Measurements from ENCODE around the gene ZNF561. TPM values are rescaled to one million over a fixed set of nuclear protein-coding genes. Genes with fewer than 3 reads are reported as not detected.
"Not testable (repeated sequence)": the region's sequence is repeated elsewhere in the genome, so short reads cannot be mapped to it uniquely, and the experiment has no call there.

The ZNF561 gene
- total RNA-seq, 1 donor = 32.1 TPM

DNA sequence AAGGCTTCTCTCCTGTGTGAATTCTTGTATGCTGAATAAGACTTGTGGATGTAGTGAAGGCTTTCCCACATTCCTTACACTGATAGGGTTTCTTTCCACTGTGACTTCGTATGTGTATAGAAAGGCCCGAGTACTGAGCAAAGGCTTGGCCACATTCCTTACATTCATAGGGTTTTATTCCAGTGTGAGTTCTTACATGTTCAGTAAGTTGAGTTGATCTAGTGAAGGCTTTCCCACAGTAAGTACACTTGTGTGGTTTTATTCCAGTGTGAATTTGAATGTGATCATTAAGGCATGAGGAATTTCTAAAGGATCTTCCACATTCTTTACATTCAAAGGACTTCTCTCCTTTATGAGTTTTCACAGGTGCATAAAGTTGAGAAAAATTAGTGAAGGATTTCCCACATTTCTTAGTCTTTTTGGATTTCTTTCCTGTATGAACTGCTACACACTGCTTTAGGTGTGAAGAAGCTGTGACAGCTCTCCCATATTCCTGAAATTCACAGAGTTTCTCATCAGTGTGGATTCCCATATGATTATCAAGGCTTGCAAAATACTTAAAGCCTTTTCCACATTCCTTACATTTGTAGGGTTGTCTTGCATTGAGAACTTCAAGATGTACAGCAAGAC lies 10.4 kb downstream of the ZNF561 start:
- no peak overlapping the region for H3K4me3 ChIP-seq (ENCODE audit: low read length)
- H3K4me1 ChIP-seq (ENCODE audit: insufficient read depth, low read length) = no peaks in the 10 kb centered on the region
- peaks cover 50% of the 10 kb centered on the region for H3K9me3 ChIP-seq (ENCODE audit: low read depth, low read length)
- H3K27me3 ChIP-seq (ENCODE audit: insufficient read depth, low read length) = no peaks in the 10 kb centered on the region

DNA sequence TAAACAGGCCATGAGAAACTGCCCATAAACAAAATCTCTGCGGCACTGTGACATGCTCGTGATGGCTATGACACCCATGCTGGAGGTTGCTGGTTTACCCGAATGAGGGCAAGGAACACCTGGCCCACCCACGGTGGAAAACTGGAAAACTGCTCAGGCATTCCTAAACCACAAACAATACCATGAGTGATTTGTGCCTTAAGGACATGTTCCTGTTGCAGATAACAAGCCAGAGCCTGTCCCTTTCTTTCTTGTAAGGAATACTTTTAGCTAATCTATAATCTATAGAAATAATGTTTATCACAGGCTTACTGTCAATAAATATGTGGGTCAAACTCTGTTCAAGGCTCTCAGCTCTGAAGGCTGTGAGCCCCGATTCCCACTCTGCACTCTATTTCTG lies 12.1 kb downstream of the ZNF561 start:
- H3K27me3 ChIP-seq (ENCODE audit: insufficient read depth, low read length) = no peaks in the 10 kb centered on the region
- no peak overlapping the region for H3K4me3 ChIP-seq (ENCODE audit: low read length)
- H3K9me3 ChIP-seq (ENCODE audit: low read depth, low read length) = peaks cover 50% of the 10 kb centered on the region
- H3K4me1 ChIP-seq (ENCODE audit: insufficient read depth, low read length) = no peaks in the 10 kb centered on the region

DNA sequence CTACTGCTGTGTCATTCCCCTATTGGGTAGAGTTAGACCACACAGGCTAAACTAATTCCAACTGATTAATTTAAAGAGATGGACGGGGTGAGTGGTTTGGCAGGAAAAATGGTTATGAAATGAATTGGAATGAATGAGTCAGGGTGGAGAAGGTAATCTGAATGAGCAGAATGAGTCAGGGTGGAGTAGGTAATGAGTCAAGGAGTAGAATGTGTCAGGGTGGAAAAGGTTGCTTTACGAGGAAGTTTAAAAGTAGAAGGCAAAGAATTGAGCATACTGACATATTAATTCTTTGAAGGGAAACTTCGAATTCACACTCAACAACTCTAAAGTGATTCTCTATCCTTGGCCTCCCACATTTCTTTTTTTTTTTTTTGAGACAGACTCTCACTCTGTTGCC lies 24.0 kb downstream of the ZNF561 start:
- Histone ChIP-seq H3K9me3 (ENCODE audit: low read depth, low read length) (no peaks in the 10 kb centered on the region), H3K4me3 (ENCODE audit: low read length) (no peak overlapping the region), H3K4me1 (ENCODE audit: insufficient read depth, low read length) (no peaks in the 10 kb centered on the region), H3K27me3 (ENCODE audit: insufficient read depth, low read length) (no peaks in the 10 kb centered on the region)

DNA sequence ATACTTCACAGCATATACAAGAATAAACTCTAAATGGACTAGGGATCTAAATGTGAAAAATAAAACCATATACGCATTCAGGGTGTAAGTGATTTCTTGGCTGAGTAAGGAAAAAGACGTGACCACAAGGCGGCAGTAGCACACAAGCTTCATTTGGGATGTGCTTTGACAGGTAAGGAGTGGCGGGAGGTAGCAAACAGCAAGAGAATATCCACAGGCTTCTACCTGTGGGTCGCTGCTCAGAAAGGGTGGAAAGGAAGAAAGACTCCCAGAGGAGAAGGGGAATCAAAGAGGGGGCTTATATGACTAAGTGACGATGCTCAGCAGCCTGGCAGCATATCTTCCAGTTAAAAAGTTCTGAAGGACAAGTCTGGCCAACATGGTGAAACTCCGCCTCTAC lies 34.3 kb downstream of the ZNF561 start:
- Histone ChIP-seq H3K27me3 (ENCODE audit: insufficient read depth, low read length) (no peaks in the 10 kb centered on the region), H3K9me3 (ENCODE audit: low read depth, low read length) (no peaks in the 10 kb centered on the region), H3K4me1 (ENCODE audit: insufficient read depth, low read length) (peaks cover 19% of the 10 kb centered on the region), H3K4me3 (ENCODE audit: low read length) (no peak overlapping the region)

- Histone ChIP-seq H3K9me3 (ENCODE audit: low read depth, low read length) (no peaks in the 10 kb centered on the region), H3K4me1 (ENCODE audit: insufficient read depth, low read length) (peaks cover 19% of the 10 kb centered on the region), H3K4me3 (ENCODE audit: low read length) (peak within 1 kb of the TSS; percentile 95), H3K27me3 (ENCODE audit: insufficient read depth, low read length) (no peaks in the 10 kb centered on the region)
Measured at GRCh38 chr19:9584073-9584833, 36.8 kb downstream of the ZNF561 start, which contains the start of gene ZNF121. Gene ZNF121 (minus strand): TSS chr19:9584504. CDS start chr19:9568097, 16,407 bp downstream.

DNA sequence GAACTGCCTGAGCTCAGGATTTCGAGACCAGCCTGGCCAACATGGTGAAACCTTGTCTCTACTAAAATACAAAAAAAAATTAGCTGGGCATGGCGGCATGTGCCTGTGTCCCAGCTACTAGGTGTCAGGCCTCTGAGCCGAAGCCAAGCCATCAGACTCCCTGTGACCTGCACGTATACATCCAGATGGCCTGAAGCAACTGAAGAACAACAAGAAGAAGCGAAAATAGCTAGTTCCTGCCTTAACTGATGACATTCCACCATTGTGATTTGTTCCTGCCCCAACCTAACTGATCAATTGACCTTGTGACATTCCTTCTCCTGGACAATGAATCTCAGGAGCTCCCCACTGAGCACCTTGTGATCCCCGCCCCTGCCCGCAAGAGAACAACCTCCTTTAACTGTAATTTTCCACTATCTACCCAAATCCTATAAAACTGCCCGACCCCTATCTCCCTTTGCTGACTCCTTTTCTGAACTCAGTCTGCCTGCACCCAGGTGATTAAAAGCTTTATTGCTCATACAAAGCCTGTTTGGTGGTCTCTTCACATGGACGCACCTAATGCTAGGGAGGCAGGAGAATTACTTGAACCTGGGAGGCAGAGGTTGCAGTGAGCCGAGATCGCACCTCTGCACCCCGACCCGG lies 38.8 kb downstream of the ZNF561 start:
- H3K4me3 ChIP-seq (ENCODE audit: low read length) = not testable (repeated sequence)
- H3K4me1 ChIP-seq (ENCODE audit: insufficient read depth, low read length) = peaks cover 19% of the 10 kb centered on the region

DNA sequence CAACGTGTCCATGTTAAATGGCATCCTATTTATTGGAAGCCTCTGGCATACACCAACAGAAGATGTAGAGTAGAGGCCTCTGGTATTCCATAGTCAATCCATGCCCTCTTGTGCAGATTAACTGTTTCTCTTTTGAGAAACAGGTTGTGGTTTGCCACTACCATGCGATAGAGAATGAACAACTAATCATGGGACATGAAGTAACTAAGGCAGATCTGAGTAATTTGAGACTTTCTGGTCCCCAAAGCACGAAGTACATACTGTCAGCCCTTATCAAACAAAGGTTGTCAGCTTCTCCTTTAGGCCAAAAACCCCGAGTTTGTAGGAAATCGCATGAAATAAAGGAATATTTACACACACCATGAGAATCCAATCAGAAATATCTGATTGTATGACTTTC lies 40.3 kb downstream of the ZNF561 start:
- H3K27me3 ChIP-seq (ENCODE audit: insufficient read depth, low read length) = no peaks in the 10 kb centered on the region
- H3K4me3 ChIP-seq (ENCODE audit: low read length) = no peak overlapping the region
- H3K9me3 ChIP-seq (ENCODE audit: low read depth, low read length) = peaks cover 17% of the 10 kb centered on the region
- H3K4me1 ChIP-seq (ENCODE audit: insufficient read depth, low read length) = peaks cover 19% of the 10 kb centered on the region

More for the DNA sequence above, 38.8 kb downstream of the ZNF561 start:
- not testable (repeated sequence) for H3K27me3 ChIP-seq (ENCODE audit: insufficient read depth, low read length); H3K9me3 ChIP-seq (ENCODE audit: low read depth, low read length)

DNA sequence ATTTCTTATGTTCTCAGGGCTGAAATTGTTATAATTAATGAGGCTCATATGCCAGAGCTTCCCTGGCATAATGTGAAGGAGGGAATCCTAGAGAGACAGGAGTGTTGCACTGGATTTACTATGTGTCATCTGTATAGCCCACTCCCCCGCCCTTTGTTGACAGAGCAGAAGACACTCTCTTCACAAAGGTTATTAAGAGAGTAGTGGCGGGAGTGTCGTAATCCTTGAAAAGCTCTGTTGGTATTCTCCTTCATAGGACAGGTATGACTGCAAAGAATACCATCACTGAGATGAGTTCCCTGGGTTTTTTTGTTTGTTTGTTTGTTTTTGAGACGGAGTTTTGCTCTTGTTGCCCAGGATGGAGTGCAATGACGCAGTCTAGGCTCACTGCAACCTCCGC lies 50.8 kb downstream of the ZNF561 start:
- peaks cover 91% of the 10 kb centered on the region for H3K9me3 ChIP-seq (ENCODE audit: low read depth, low read length)
- H3K4me1 ChIP-seq (ENCODE audit: insufficient read depth, low read length) = no peaks in the 10 kb centered on the region
- no peak overlapping the region for H3K4me3 ChIP-seq (ENCODE audit: low read length)
- no peaks in the 10 kb centered on the region for H3K27me3 ChIP-seq (ENCODE audit: insufficient read depth, low read length)

GRCh38 chr19:9566729-9567128 lies 54.3 kb downstream of the ZNF561 start:
- Histone ChIP-seq H3K4me3 (ENCODE audit: low read length) (no peak overlapping the region), H3K9me3 (ENCODE audit: low read depth, low read length) (peaks cover 93% of the 10 kb centered on the region)

GRCh38 chr19:9565900-9566705 lies 54.9 kb downstream of the ZNF561 start:
- Histone ChIP-seq H3K27me3 (ENCODE audit: insufficient read depth, low read length) (no peaks in the 10 kb centered on the region), H3K9me3 (ENCODE audit: low read depth, low read length) (peaks cover 91% of the 10 kb centered on the region), H3K4me1 (ENCODE audit: insufficient read depth, low read length) (no peaks in the 10 kb centered on the region), H3K4me3 (ENCODE audit: low read length) (no peak overlapping the region)

More at GRCh38 chr19:9566729-9567128, 54.3 kb downstream of the ZNF561 start:
- no peaks in the 10 kb centered on the region for H3K4me1 ChIP-seq (ENCODE audit: insufficient read depth, low read length)
- no peaks in the 10 kb centered on the region for H3K27me3 ChIP-seq (ENCODE audit: insufficient read depth, low read length)

Other genes with a start within 250 kb of the ZNF561 start
- 31.6 TPM for gene ZNF266, start 185.7 kb downstream of the ZNF561 start, total RNA-seq
- gene ZNF560, start 122.6 kb downstream of the ZNF561 start, total RNA-seq = not detected
- 16.7 TPM for gene ZNF426, start 82.6 kb downstream of the ZNF561 start, total RNA-seq
- 38.1 TPM for gene ZNF121, start 36.7 kb downstream of the ZNF561 start, total RNA-seq
- gene ZNF562, start 53.9 kb upstream of the ZNF561 start, total RNA-seq = 18.9 TPM
- 4.8 TPM for gene ZNF846, start 147.5 kb upstream of the ZNF561 start, total RNA-seq
- 17.1 TPM for gene FBXL12, start 197.8 kb upstream of the ZNF561 start, total RNA-seq
- gene UBL5, start 206.7 kb upstream of the ZNF561 start, total RNA-seq = 75.8 TPM
- gene PIN1, start 214.1 kb upstream of the ZNF561 start, total RNA-seq = 44.7 TPM

Measured in mononuclear cell (primary cell).